Natural killer cell (primary cell): ENCODE results near the gene ABL1. TPM values are rescaled to one million over a fixed set of nuclear protein-coding genes. Genes with fewer than 3 reads are reported as not detected.

ENCODE experiments used
- ATAC-seq, 3 donors: fragments of 150-1000 bp in 2 of 3; fragments of 200-7000 bp in 1 of 3; cut with Tn5 transposase; 1 replicate in 1 of 3; 2 replicates in 2 of 3; pipeline ENCODE4 v1.10.0; 2021; ENCODE audit warnings: mild to moderate bottlenecking in 2 of 3, moderate library complexity in 2 of 3
- DNase-seq, 2 donors: peaks; one replicate each; pipeline versions ENCODE4 v3.0.0 to v3.0.0-alpha.2; 2013 to 2021; ENCODE audit warnings: mixed read lengths in 1 of 2
- H3K27ac ChIP-seq: one replicate; pipeline ENCODE4 v1.5.1; 2013; ENCODE audit warnings: mild to moderate bottlenecking, low read length
- H3K27me3 ChIP-seq: one replicate; pipeline ENCODE4 v1.6.1; 2013; ENCODE audit warnings: low read length; ENCODE audit not compliant: control insufficient read depth, insufficient read depth
- H3K36me3 ChIP-seq: one replicate; pipeline ENCODE4 v1.6.1; 2013; ENCODE audit warnings: low read length; ENCODE audit not compliant: control insufficient read depth, insufficient read depth
- H3K4me1 ChIP-seq: one replicate; pipeline ENCODE4 v1.6.1; 2013; ENCODE audit warnings: low read length; ENCODE audit not compliant: control insufficient read depth, insufficient read depth
- H3K4me3 ChIP-seq: one replicate; pipeline ENCODE4 v1.5.1; 2013; ENCODE audit warnings: low read length
- H3K9me3 ChIP-seq: one replicate; pipeline ENCODE4 v1.6.1; 2013; ENCODE audit warnings: low read length; ENCODE audit not compliant: control insufficient read depth, insufficient read depth
- H3K27ac Mint-ChIP-seq, 2 donors: one replicate each; pipeline ENCODE4 v1.8.0; 2022; ENCODE audit warnings: mild to moderate bottlenecking in 2 of 2, mixed read lengths in 2 of 2, moderate library complexity in 1 of 2
- H3K27me3 Mint-ChIP-seq, 2 donors: one replicate each; pipeline ENCODE4 v1.8.0; 2022; ENCODE audit warnings: low read depth in 2 of 2, mixed read lengths in 2 of 2
- H3K36me3 Mint-ChIP-seq: one replicate; pipeline ENCODE4 v1.8.0; 2022; ENCODE audit warnings: mixed read lengths
- H3K4me1 Mint-ChIP-seq, 2 donors: one replicate each; pipeline ENCODE4 v1.8.0; 2022; ENCODE audit warnings: mixed read lengths in 2 of 2
- H3K4me3 Mint-ChIP-seq: one replicate; pipeline ENCODE4 v1.8.0; 2022; ENCODE audit warnings: mild to moderate bottlenecking, moderate library complexity, mixed read lengths
- H3K9me3 Mint-ChIP-seq, 2 donors: one replicate each; pipeline ENCODE4 v1.8.0; 2022; ENCODE audit warnings: mixed read lengths in 2 of 2
- WGBS: methylation state at CpG from one replicate; pipeline ENCODE4 v1.1.7; 2013; ENCODE audit warnings: missing lambda C conversion rate; ENCODE audit not compliant: insufficient coverage; 5-methylcytosine and 5-hydroxymethylcytosine counted together
- intact Hi-C: fragments of 100-400 bp; cut with micrococcal nuclease; formaldehyde crosslinking; loops from one replicate; pipeline ENCODE4 v1.14.2; 2022
- total RNA-seq, 4 donors: library from RNA; stranded (reverse); fragments of 120-200 nt in 1 of 4; gene quantifications; one replicate each; pipeline versions ENCODE4 v1.2.3 to v1.2.4, GENCODE V29; 2013 to 2022
- TF ChIP-seq, protein P1 (sequence below): fragments of 200-600 bp; IDR thresholded peaks from one replicate; pipeline ENCODE4 v1.8.0; 2022; ENCODE audit warnings: antibody characterized with exemption

Gene ABL1
- total RNA-seq, 3 donors from 2014 or later (not counting 1 experiment from before 2014, with no cell fraction given): 49.7 to 65.6 (median 53.8) TPM

DNA sequence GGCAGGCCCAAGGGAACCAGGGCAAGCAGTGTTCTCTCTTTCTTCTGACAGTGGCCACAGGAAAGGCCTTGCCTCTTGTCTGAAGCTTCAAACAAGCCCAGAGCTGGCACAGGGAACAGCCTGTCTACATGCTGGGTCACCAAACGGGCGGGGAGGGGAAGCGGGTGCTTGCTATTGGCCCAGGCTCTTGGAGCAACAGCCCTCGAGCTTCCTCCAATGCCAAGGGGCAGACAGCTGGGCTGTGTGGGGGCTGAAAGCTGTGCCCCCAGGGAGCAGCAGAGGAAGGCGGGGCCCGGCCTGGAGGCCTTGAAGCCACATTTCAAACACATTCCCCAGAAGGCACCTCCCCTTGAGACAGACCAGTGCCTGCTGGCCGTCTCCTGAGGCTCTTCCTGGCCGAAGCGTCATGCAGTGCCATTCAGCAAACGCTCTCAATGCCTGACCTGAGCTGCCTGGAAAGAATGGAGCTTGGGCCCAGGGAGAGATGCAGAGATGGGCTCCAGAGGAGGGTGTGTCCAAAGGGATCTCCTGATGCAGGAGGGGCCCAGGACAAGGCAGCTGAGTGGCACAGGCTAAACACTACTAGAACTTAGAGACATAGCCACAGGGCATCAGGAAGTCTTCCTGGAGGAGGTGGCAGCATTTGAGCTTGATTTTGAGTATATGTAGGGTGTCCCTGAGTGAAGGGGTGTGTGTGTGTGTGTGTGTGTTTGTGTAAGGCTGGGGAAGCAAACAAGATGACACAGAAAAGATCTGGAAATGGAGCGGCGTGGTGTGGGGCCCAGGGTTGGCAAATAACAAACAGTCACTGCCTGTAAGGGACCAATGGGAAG, 101.4 kb downstream of the ABL1 start:
- H3K36me3 ChIP-seq: no peaks in the 10 kb centered on the region
- no peak overlapping the region for H3K4me3 ChIP-seq
- 50% methylated on average over 12 of the region's 12 CpGs for WGBS
- H3K9me3 Mint-ChIP-seq: no peaks in the 10 kb centered on the region
- H3K4me1 Mint-ChIP-seq: peaks cover 0 to 19% of the 10 kb centered on the region in 2 donors
- intact Hi-C loops: no loop called here
- ATAC-seq (no peak), DNase-seq (no peak)
- peaks cover 12% of the 10 kb centered on the region for H3K27me3 ChIP-seq
- H3K36me3 Mint-ChIP-seq: no peaks in the 10 kb centered on the region
- TF ChIP-seq, protein P1, sequence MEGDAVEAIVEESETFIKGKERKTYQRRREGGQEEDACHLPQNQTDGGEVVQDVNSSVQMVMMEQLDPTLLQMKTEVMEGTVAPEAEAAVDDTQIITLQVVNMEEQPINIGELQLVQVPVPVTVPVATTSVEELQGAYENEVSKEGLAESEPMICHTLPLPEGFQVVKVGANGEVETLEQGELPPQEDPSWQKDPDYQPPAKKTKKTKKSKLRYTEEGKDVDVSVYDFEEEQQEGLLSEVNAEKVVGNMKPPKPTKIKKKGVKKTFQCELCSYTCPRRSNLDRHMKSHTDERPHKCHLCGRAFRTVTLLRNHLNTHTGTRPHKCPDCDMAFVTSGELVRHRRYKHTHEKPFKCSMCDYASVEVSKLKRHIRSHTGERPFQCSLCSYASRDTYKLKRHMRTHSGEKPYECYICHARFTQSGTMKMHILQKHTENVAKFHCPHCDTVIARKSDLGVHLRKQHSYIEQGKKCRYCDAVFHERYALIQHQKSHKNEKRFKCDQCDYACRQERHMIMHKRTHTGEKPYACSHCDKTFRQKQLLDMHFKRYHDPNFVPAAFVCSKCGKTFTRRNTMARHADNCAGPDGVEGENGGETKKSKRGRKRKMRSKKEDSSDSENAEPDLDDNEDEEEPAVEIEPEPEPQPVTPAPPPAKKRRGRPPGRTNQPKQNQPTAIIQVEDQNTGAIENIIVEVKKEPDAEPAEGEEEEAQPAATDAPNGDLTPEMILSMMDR: no peak
- H3K27me3 Mint-ChIP-seq: peaks cover 46 to 50% of the 10 kb centered on the region in 2 donors
- H3K27ac ChIP-seq: no peak overlapping the region
- H3K27ac Mint-ChIP-seq: no peak overlapping the region
- no peaks in the 10 kb centered on the region for H3K9me3 ChIP-seq
- H3K4me3 Mint-ChIP-seq: no peak overlapping the region
- H3K4me1 ChIP-seq: peaks cover 5% of the 10 kb centered on the region

Other genes starting within 250 kb of the ABL1 start
- under 1 TPM in 2 of 3 donors, not detected in 1; 0.09 to 0.15 TPM for gene PRDM12, start 170.7 kb upstream of the ABL1 start, total RNA-seq
- 10 to 100 TPM; 40.7 to 49.0 (median 47.1) TPM for gene EXOSC2, start 141.5 kb upstream of the ABL1 start, total RNA-seq
- not detected for gene QRFP, start 61.6 kb downstream of the ABL1 start, total RNA-seq
- not detected for gene FIBCD1, start 104.0 kb downstream of the ABL1 start, total RNA-seq
- gene LAMC3, start 173.9 kb downstream of the ABL1 start, total RNA-seq: not detected